ENCODE data around the gene USPL1. TPM values are rescaled to one million over a fixed set of nuclear protein-coding genes. Genes with fewer than 3 reads are reported as not detected.
"Not testable (repeated sequence)": the region's sequence is repeated elsewhere in the genome, so short reads cannot be mapped to it uniquely, and the experiment has no call there.

USPL1 gene
- total RNA-seq, 1 experiment from 2014 or later = 23.4 TPM

- ChIA-PET CTCF (no interaction called here), POLR2A (no interaction called here)
- Mint-ChIP-seq H3K4me3 (ENCODE audit: unreplicated experiment) (no peak overlapping the region), H3K9me3 (ENCODE audit: unreplicated experiment) (no peaks in the 10 kb centered on the region), H3K27me3 (ENCODE audit: insufficient read depth, unreplicated experiment) (no peaks in the 10 kb centered on the region), H3K27ac (ENCODE audit: unreplicated experiment) (no peak overlapping the region), H3K4me1 (ENCODE audit: low read depth, unreplicated experiment) (no peaks in the 10 kb centered on the region), H3K36me3 (ENCODE audit: insufficient read depth, unreplicated experiment) (peaks cover 62% of the 10 kb centered on the region)
- Histone ChIP-seq H3K36me3 (ENCODE audit: control insufficient read depth, insufficient read depth, low read length) (peaks cover 2% of the 10 kb centered on the region; the same call in 1 of the 2 replicates), H3K4me3 (ENCODE audit: low read depth, low read length) (no peak overlapping the region), H3K9me3 (no peaks in the 10 kb centered on the region), H3K4me1 (peaks cover 5% of the 10 kb centered on the region; the same call in 1 of the 2 replicates), H3K27me3 (replicated peaks; ENCODE audit: control insufficient read depth, insufficient read depth, low read length) (no peaks in the 10 kb centered on the region)
- intact Hi-C loops (cut with micrococcal nuclease; ENCODE audit: unreplicated experiment) = no loop called here
- no TSS peak for BruUV-seq (replicated peaks)
- TF ChIP-seq CTCF (IDR thresholded peaks at IDR 0.05; ENCODE audit: insufficient read depth in 1 of 2, low read depth in 1 of 2, low read length in 1 of 2, severe bottlenecking in 1 of 2, unreplicated experiment in 1 of 2) = no peak
- no peak for DNase-seq
Measured at GRCh38 chr13:30639671-30640070, 22.0 kb downstream of the USPL1 start.

GRCh38 chr13:30641173-30641572 lies 23.5 kb downstream of the USPL1 start:
- H3K4me1 ChIP-seq; H3K27me3 ChIP-seq (replicated peaks; ENCODE audit: control insufficient read depth, insufficient read depth, low read length); DNase-seq; H3K4me1 Mint-ChIP-seq (ENCODE audit: low read depth, unreplicated experiment); H3K27ac Mint-ChIP-seq (ENCODE audit: unreplicated experiment); H3K27me3 Mint-ChIP-seq (ENCODE audit: insufficient read depth, unreplicated experiment); H3K9me3 ChIP-seq; CTCF ChIA-PET; POLR2A ChIA-PET; H3K4me3 Mint-ChIP-seq (ENCODE audit: unreplicated experiment); H3K36me3 ChIP-seq (ENCODE audit: control insufficient read depth, insufficient read depth, low read length); BruUV-seq (replicated peaks); H3K9me3 Mint-ChIP-seq (ENCODE audit: unreplicated experiment); H3K4me3 ChIP-seq (ENCODE audit: low read depth, low read length); intact Hi-C loops (cut with micrococcal nuclease; ENCODE audit: unreplicated experiment): not testable (repeated sequence)
- peaks cover 56% of the 10 kb centered on the region for H3K36me3 Mint-ChIP-seq (ENCODE audit: insufficient read depth, unreplicated experiment)

- no peak for DNase-seq
- Histone ChIP-seq H3K27me3 (replicated peaks; ENCODE audit: control insufficient read depth, insufficient read depth, low read length) (no peaks in the 10 kb centered on the region), H3K4me1 (no peaks in the 10 kb centered on the region), H3K9me3 (no peaks in the 10 kb centered on the region), H3K36me3 (ENCODE audit: control insufficient read depth, insufficient read depth, low read length) (peaks cover 5% of the 10 kb centered on the region; the same call in 1 of the 2 replicates), H3K4me3 (ENCODE audit: low read depth, low read length) (no peak overlapping the region)
- H3K4me3 Mint-ChIP-seq (ENCODE audit: unreplicated experiment) = no peak overlapping the region
- H3K27me3 Mint-ChIP-seq (ENCODE audit: insufficient read depth, unreplicated experiment) = no peaks in the 10 kb centered on the region
- H3K36me3 Mint-ChIP-seq (ENCODE audit: insufficient read depth, unreplicated experiment) = peaks cover 67% of the 10 kb centered on the region
- ChIA-PET POLR2A (no interaction called here), CTCF (no interaction called here)
- no peak overlapping the region for H3K27ac Mint-ChIP-seq (ENCODE audit: unreplicated experiment)
- intact Hi-C loops (cut with micrococcal nuclease; ENCODE audit: unreplicated experiment) = no loop called here
- BruUV-seq (replicated peaks) = no TSS peak
- H3K4me1 Mint-ChIP-seq (ENCODE audit: low read depth, unreplicated experiment) = peaks cover 10% of the 10 kb centered on the region
- no peak for TF ChIP-seq CTCF (IDR thresholded peaks at IDR 0.05; ENCODE audit: insufficient read depth in 1 of 2, low read depth in 1 of 2, low read length in 1 of 2, severe bottlenecking in 1 of 2, unreplicated experiment in 1 of 2)
- no peaks in the 10 kb centered on the region for H3K9me3 Mint-ChIP-seq (ENCODE audit: unreplicated experiment)
Measured at GRCh38 chr13:30645629-30646028, 27.9 kb downstream of the USPL1 start.

- POLR2A ChIA-PET = no interaction called here
- no peaks in the 10 kb centered on the region for H3K9me3 Mint-ChIP-seq (ENCODE audit: unreplicated experiment)
Measured at GRCh38 chr13:30647420-30647819, 29.7 kb downstream of the USPL1 start.

More at GRCh38 chr13:30647420-30647819, 29.7 kb downstream of the USPL1 start:
- H3K4me3 ChIP-seq (ENCODE audit: low read depth, low read length) = no peak overlapping the region
- DNase-seq = no peak
- BruUV-seq (replicated peaks) = no TSS peak
- H3K9me3 ChIP-seq = no peaks in the 10 kb centered on the region
- no peak for TF ChIP-seq CTCF (IDR thresholded peaks at IDR 0.05; ENCODE audit: insufficient read depth in 1 of 2, low read depth in 1 of 2, low read length in 1 of 2, severe bottlenecking in 1 of 2, unreplicated experiment in 1 of 2)
- H3K4me1 ChIP-seq = no peaks in the 10 kb centered on the region
- Mint-ChIP-seq H3K36me3 (ENCODE audit: insufficient read depth, unreplicated experiment) (peaks cover 60% of the 10 kb centered on the region), H3K27me3 (ENCODE audit: insufficient read depth, unreplicated experiment) (no peaks in the 10 kb centered on the region), H3K4me3 (ENCODE audit: unreplicated experiment) (no peak overlapping the region), H3K4me1 (ENCODE audit: low read depth, unreplicated experiment) (peaks cover 10% of the 10 kb centered on the region), H3K27ac (ENCODE audit: unreplicated experiment) (no peak overlapping the region)
- CTCF ChIA-PET = no interaction called here
- no peaks in the 10 kb centered on the region for H3K27me3 ChIP-seq (replicated peaks; ENCODE audit: control insufficient read depth, insufficient read depth, low read length)
- peaks cover 5% of the 10 kb centered on the region; the same call in 1 of the 2 replicates for H3K36me3 ChIP-seq (ENCODE audit: control insufficient read depth, insufficient read depth, low read length)
- intact Hi-C loops (cut with micrococcal nuclease; ENCODE audit: unreplicated experiment) = no loop called here

All from Caco-2 (cell line).